ENCODE data around the gene SORD. TPM values are rescaled to one million over a fixed set of nuclear protein-coding genes. Genes with fewer than 3 reads are reported as not detected.

SORD gene
- total and polyA plus RNA-seq, 10 of the 15 experiments (the other 5 are each of a cell fraction or from before 2014, with no cell fraction given), result 7.5 to 51.6 (median 40.1) TPM

- TF ChIP-seq YY1 (IDR thresholded peaks at IDR 0.05; ENCODE audit: low read depth, low read length), result no peak
- no peak for TF ChIP-seq MXI1 (IDR thresholded peaks at IDR 0.05; ENCODE audit: low read depth, low read length)
- no peak for TF ChIP-seq STAT3 (IDR thresholded peaks at IDR 0.05; ENCODE audit: low read depth, low read length)
- no peak for TF ChIP-seq CEBPZ (IDR thresholded peaks at IDR 0.05; ENCODE audit: low read depth, low read length)
- no peak for TF ChIP-seq USF2 (IDR thresholded peaks at IDR 0.05; ENCODE audit: borderline replicate concordance, low read depth, low read length)
- TF ChIP-seq SREBF2 (IDR thresholded peaks at IDR 0.05; ENCODE audit: low read length), result no peak
- TF ChIP-seq HDAC6 (IDR thresholded peaks at IDR 0.05; ENCODE audit: unreplicated experiment), result no peak
- TF ChIP-seq NR2C2 (IDR thresholded peaks at IDR 0.05; ENCODE audit: borderline replicate concordance, control insufficient read depth, insufficient read length, low read depth), result no peak
These were observed 68.2 kb downstream of the SORD start (continued) for GRCh38 chr15:45091161-45091560.

- POLR2A ChIA-PET, result no interaction called here
- 0 out of 4 replicates have a peak, but pooled peaks cover 0 to 2% of the 10 kb centered on the region in 2 experiments for H3K27me3 ChIP-seq (replicated peaks in 1 of 2; ENCODE audit: control insufficient read depth in 2 of 2, insufficient read depth in 2 of 2, low read length in 1 of 2)
- intact Hi-C loops (cut with micrococcal nuclease; ENCODE audit: unreplicated experiment), result no loop called here
- no peak overlapping the region for H3K9ac ChIP-seq (ENCODE audit: control insufficient read depth, insufficient read depth, low read length)
- no peak overlapping the region for H3K4me2 ChIP-seq (ENCODE audit: control insufficient read depth, insufficient read depth)
- CTCF ChIA-PET, result no interaction called here
- ATAC-seq (no peak), DNase-seq (ENCODE audit: low read depth, low spot score) (no peak), FAIRE-seq (no peak)
- in situ Hi-C loops (cut with MboI), result no loop called here
- no peaks in the 10 kb centered on the region for H3K9me3 ChIP-seq (replicated peaks; ENCODE audit: control insufficient read depth, insufficient read depth, low read length)
- no peak overlapping the region for H2AFZ ChIP-seq (ENCODE audit: control insufficient read depth, low read depth, low read length)
- SMC1A ChIA-PET (ENCODE audit: uncharacterized antibody, unreplicated experiment), result no interaction called here
- BruUV-seq (replicated peaks), result no TSS peak
- WGBS (ENCODE audit: insufficient coverage, insufficient replicate concordance, low lambda C conversion rate, missing lambda C conversion rate), result 37% methylated on average over 2 of the region's 2 CpGs
- H3K36me3 ChIP-seq (ENCODE audit: control insufficient read depth in 2 of 2, insufficient read depth in 2 of 2, low read length in 1 of 2), result no peaks in the 10 kb centered on the region
- no peaks in the 10 kb centered on the region for H4K20me1 ChIP-seq (ENCODE audit: control insufficient read depth, insufficient read depth)
- no peaks in the 10 kb centered on the region for H3K4me1 ChIP-seq (ENCODE audit: control insufficient read depth, insufficient read depth, low read length)
- H3K79me2 ChIP-seq (ENCODE audit: control insufficient read depth, insufficient read depth, low read length), result no peaks in the 10 kb centered on the region
- no peak overlapping the region for H3K4me3 ChIP-seq
- RAD21 ChIA-PET (ENCODE audit: unreplicated experiment), result no interaction called here
- no peak overlapping the region for H3K27ac ChIP-seq (ENCODE audit: control insufficient read depth, insufficient read depth)
- TF ChIP-seq EED (IDR thresholded peaks at IDR 0.05; ENCODE audit: low read depth) (no peak), NFYA (IDR thresholded peaks at IDR 0.05; ENCODE audit: borderline replicate concordance, low read depth, low read length) (no peak), RELB (IDR thresholded peaks at IDR 0.05; ENCODE audit: low read depth) (no peak), ZNF622 (IDR thresholded peaks at IDR 0.05) (no peak), MYB (IDR thresholded peaks at IDR 0.05; ENCODE audit: borderline replicate concordance, low read depth, low read length) (no peak), RFX5 (IDR thresholded peaks at IDR 0.05; ENCODE audit: low read depth, low read length) (no peak), CBX3 (IDR thresholded peaks at IDR 0.05; ENCODE audit: borderline replicate concordance, low read depth) (no peak), PAX8 (IDR thresholded peaks at IDR 0.05) (no peak), EP300 (IDR thresholded peaks at IDR 0.05; ENCODE audit: borderline replicate concordance in 1 of 2, control insufficient read depth in 1 of 2, low read depth in 2 of 2, low read length in 2 of 2) (no peak), ZNF207 (IDR thresholded peaks at IDR 0.05; ENCODE audit: borderline replicate concordance) (no peak), ZNF24 (IDR thresholded peaks at IDR 0.05) (no peak)
These were observed 68.6 kb downstream of the SORD start for GRCh38 chr15:45091576-45091975.

All from GM12878 (cell line).